K562 (cell line): ENCODE measurements around the gene CPVL. TPM values are rescaled to one million over a fixed set of nuclear protein-coding genes. Genes with fewer than 3 reads are reported as not detected.

Experiments
- ATAC-seq: fragments of 200-7000 bp; cut with Tn5 transposase; 3 replicates; pipeline ENCODE4 v1.9.1; 2020; ENCODE audit warnings: moderate library complexity
- BruUV-seq: library from RNA; stranded (reverse); fragments of 400-500 nt; replicated peaks from 2 replicates; lab custom pipeline; 2021; lab: Mats Ljungman, UMichigan
- CTCF ChIA-PET: fragments of 300-600 bp; formaldehyde crosslinking; extraction: SDS; loops from one replicate; lab custom pipeline; 2021; ENCODE audit warnings: low intra/inter-chr PET ratio; lab: Yijun Ruan, JAX
- POLR2A ChIA-PET: fragments of 300-600, 350-650 bp; sonication (Branson Sonifier 250); formaldehyde crosslinking; extraction: SDS; loops from one replicate; lab custom pipeline; 2021; ENCODE audit warnings: antibody characterized with exemption, inconsistent platforms; lab: Yijun Ruan, JAX
- DNase-seq, 4 experiments: peaks; one replicate each; pipeline versions ENCODE4 v3.0.0 to v3.0.0-alpha.2; 2011 to 2018; ENCODE audit warnings: low spot score in 3 of 4, mixed read lengths in 3 of 4; ENCODE audit errors: extremely low read depth in 1 of 4
- FAIRE-seq: peaks from 2 replicates; lab custom pipeline; 2011; peaks lifted over from hg19 to GRCh38; lab: Jason Lieb, UNC
- H2AFZ ChIP-seq: 2 replicates; pipeline ENCODE4 v1.6.0; 2011; ENCODE audit warnings: low read depth, low read length, control low read depth, inconsistent platforms
- H3K27ac ChIP-seq: fragments of 200-600 bp; 3 replicates; pipeline ENCODE4 v1.8.0; 2011; ENCODE audit warnings: low read depth, mild to moderate bottlenecking, control low read depth, inconsistent platforms, low read length, moderate library complexity, mixed read lengths; ENCODE audit errors: extremely low read depth
- H3K27me3 ChIP-seq, 2 experiments: fragments of 300-600 bp in 1 of 2; 2 replicates in 1 of 2; 3 replicates in 1 of 2; pipeline versions ENCODE4 v1.6.0 to v1.8.0; 2011; ENCODE audit warnings: inconsistent platforms in 2 of 2, low read length in 2 of 2, mild to moderate bottlenecking in 1 of 2, mixed read lengths in 1 of 2, moderate library complexity in 1 of 2; ENCODE audit not compliant: control insufficient read depth in 2 of 2, insufficient read depth in 2 of 2
- H3K36me3 ChIP-seq: fragments of 300-600 bp; 3 replicates; pipeline ENCODE4 v1.8.0; 2011; ENCODE audit warnings: mild to moderate bottlenecking, low read length, inconsistent platforms; ENCODE audit not compliant: control insufficient read depth, insufficient read depth
- H3K4me1 ChIP-seq, 2 experiments: fragments of 200-600 bp in 1 of 2; replicated peaks in 1 of 2; 2 replicates in 1 of 2; 3 replicates in 1 of 2; pipeline versions ENCODE4 v1.5.1 to v1.8.0; 2011; ENCODE audit warnings: inconsistent platforms in 2 of 2, low read length in 2 of 2, mild to moderate bottlenecking in 1 of 2, mixed read lengths in 1 of 2, moderate library complexity in 1 of 2; ENCODE audit not compliant: control insufficient read depth in 2 of 2, insufficient read depth in 2 of 2
- H3K4me2 ChIP-seq: 2 replicates; pipeline ENCODE4 v1.6.1; 2011; ENCODE audit warnings: low read length, control low read depth, inconsistent platforms, mixed read lengths; ENCODE audit not compliant: insufficient read depth
- H3K4me3 ChIP-seq: fragments of 200-600 bp; sonication (generic), shearing (Covaris generic); 2 replicates; pipeline ENCODE4 v1.5.1; 2016; ENCODE audit warnings: control low read depth, inconsistent platforms
- H3K79me2 ChIP-seq: fragments of 200-600 bp; 3 replicates; pipeline ENCODE4 v1.8.0; 2011; ENCODE audit warnings: low read length, inconsistent platforms; ENCODE audit not compliant: control insufficient read depth, insufficient read depth
- H3K9ac ChIP-seq, 2 experiments: 2 replicates each; pipeline versions ENCODE4 v1.6.0 to v1.6.1; 2011; ENCODE audit warnings: low read depth in 2 of 2, low read length in 2 of 2, control low read depth in 1 of 2, inconsistent platforms in 1 of 2, mild to moderate bottlenecking in 1 of 2, mixed read lengths in 1 of 2; ENCODE audit not compliant: insufficient read depth in 1 of 2
- H3K9me1 ChIP-seq: one replicate; pipeline ENCODE4 v1.6.0; 2011; ENCODE audit warnings: inconsistent platforms, mild to moderate bottlenecking, low read length, moderate library complexity; ENCODE audit not compliant: control insufficient read depth, insufficient read depth
- H3K9me3 ChIP-seq: replicated peaks from 2 replicates; pipeline ENCODE4 v1.5.1; 2011; ENCODE audit warnings: low read depth, low read length, inconsistent platforms; ENCODE audit not compliant: control insufficient read depth, insufficient read depth
- H4K20me1 ChIP-seq: replicated peaks from 2 replicates; pipeline ENCODE4 v1.6.1; 2011; ENCODE audit warnings: low read length, inconsistent platforms, mixed read lengths; ENCODE audit not compliant: control insufficient read depth, insufficient read depth
- BRF1 ChIP-seq: IDR thresholded peaks from 3 replicates; pipeline ENCODE4 v1.6.1; 2011; ENCODE audit warnings: borderline replicate concordance, mild to moderate bottlenecking; ENCODE audit not compliant: insufficient read length; ENCODE audit errors: extremely low read depth
- CCAR2 ChIP-seq: fragments of 200-400 bp; formaldehyde crosslinking; IDR thresholded peaks from 2 replicates; pipeline ENCODE4 v1.6.1; 2017; ENCODE audit warnings: mild to moderate bottlenecking, low read depth, low read length
- EZH2 ChIP-seq: IDR thresholded peaks from 2 replicates; pipeline ENCODE4 v1.6.1; 2012; ENCODE audit warnings: low read depth, mild to moderate bottlenecking, inconsistent platforms, low read length, borderline replicate concordance
- FOXA3 ChIP-seq, 2 experiments: fragments of 450-650 bp in 1 of 2; sonication (generic) in 1 of 2; formaldehyde crosslinking; IDR thresholded peaks in 1 of 2; conservative IDR thresholded peaks in 1 of 2; 2 replicates each; pipeline versions ENCODE4 v1.4.0 to v1.8.0; 2020 to 2022; ENCODE audit warnings: mild to moderate bottlenecking in 2 of 2, missing genetic modification reagents in 1 of 2
- MEF2A ChIP-seq: IDR thresholded peaks from 2 replicates; pipeline ENCODE4 v1.6.1; 2011; ENCODE audit warnings: low read depth, mild to moderate bottlenecking, low read length, moderate library complexity; ENCODE audit not compliant: control insufficient read depth
- TARDBP ChIP-seq: fragments of 450-650 bp; IDR thresholded peaks from 2 replicates; pipeline ENCODE4 v1.6.1; 2016
- ZNF3 ChIP-seq: fragments of 250-450 bp; sonication (Bioruptor Pico); IDR thresholded peaks from 2 replicates; pipeline ENCODE4 v1.5.0; 2021; ENCODE audit warnings: mild to moderate bottlenecking, moderate library complexity
- ZNF347 ChIP-seq: fragments of 450-650 bp; formaldehyde crosslinking; IDR thresholded peaks from 2 replicates; pipeline ENCODE4 v1.4.0; 2020; ENCODE audit warnings: low read depth, mild to moderate bottlenecking, moderate library complexity
- WGBS: fragments of 100-300 bp; shearing (Covaris generic); methylation state at CpG from one replicate; pipeline ENCODE4 v1.1.6; 2016; ENCODE audit warnings: low coverage, mixed read lengths; ENCODE audit not compliant: insufficient coverage; ENCODE audit errors: missing lambda C conversion rate; 5-methylcytosine and 5-hydroxymethylcytosine counted together
- in situ Hi-C: fragments of 300-500 bp; cut with MboI; formaldehyde crosslinking; loops from 4 replicates; pipeline ENCODE4 v1.15.0; 2018; ENCODE audit warnings: inconsistent platforms, mixed read lengths
- intact Hi-C: fragments of 100-400 bp; cut with micrococcal nuclease; formaldehyde crosslinking; loops from 2 replicates; pipeline ENCODE4 v1.14.2; 2022
- polyA plus RNA-seq, 8 experiments: library from polyadenylated mRNA; depleted of rRNA in 4 of 8; stranded (reverse) in 5 of 8; unstranded in 3 of 8; fragments of >200 nt; fragmentation: Nextera tagmentation in 2 of 8; fragmentation: Illumina TruSeq in 1 of 8; extraction: Ambion mirVana in 2 of 8; extraction: Trizol in 1 of 8; gene quantifications; 2 replicates each; pipeline versions ENCODE4 v1.2.1 to v1.2.3, GENCODE V29; 2011 to 2014; ENCODE audit warnings: inconsistent platforms in 1 of 8, missing spikeins in 1 of 8
- total RNA-seq, 7 experiments: library from RNA; depleted of rRNA in 6 of 7; stranded (reverse); fragments of >200 nt in 6 of 7; fragmentation: Illumina TruSeq in 2 of 7; extraction: Trizol in 2 of 7; gene quantifications; 2 replicates each; pipeline versions ENCODE4 v1.2.1 to v1.2.3, GENCODE V29; 2011 to 2021; ENCODE audit warnings: low replicate concordance in 1 of 7
- TF ChIP-seq, protein P1 (sequence below): fragments of 450-650 bp; formaldehyde crosslinking; IDR thresholded peaks from 2 replicates; pipeline ENCODE4 v1.4.0; 2020; ENCODE audit warnings: mild to moderate bottlenecking, mixed read lengths

CPVL gene
- total and polyA plus RNA-seq, 9 of the 15 experiments (the other 6 are each of a cell fraction or from before 2014, with no cell fraction given): 0.89 to 2.4 (median 1.5) TPM

DNA sequence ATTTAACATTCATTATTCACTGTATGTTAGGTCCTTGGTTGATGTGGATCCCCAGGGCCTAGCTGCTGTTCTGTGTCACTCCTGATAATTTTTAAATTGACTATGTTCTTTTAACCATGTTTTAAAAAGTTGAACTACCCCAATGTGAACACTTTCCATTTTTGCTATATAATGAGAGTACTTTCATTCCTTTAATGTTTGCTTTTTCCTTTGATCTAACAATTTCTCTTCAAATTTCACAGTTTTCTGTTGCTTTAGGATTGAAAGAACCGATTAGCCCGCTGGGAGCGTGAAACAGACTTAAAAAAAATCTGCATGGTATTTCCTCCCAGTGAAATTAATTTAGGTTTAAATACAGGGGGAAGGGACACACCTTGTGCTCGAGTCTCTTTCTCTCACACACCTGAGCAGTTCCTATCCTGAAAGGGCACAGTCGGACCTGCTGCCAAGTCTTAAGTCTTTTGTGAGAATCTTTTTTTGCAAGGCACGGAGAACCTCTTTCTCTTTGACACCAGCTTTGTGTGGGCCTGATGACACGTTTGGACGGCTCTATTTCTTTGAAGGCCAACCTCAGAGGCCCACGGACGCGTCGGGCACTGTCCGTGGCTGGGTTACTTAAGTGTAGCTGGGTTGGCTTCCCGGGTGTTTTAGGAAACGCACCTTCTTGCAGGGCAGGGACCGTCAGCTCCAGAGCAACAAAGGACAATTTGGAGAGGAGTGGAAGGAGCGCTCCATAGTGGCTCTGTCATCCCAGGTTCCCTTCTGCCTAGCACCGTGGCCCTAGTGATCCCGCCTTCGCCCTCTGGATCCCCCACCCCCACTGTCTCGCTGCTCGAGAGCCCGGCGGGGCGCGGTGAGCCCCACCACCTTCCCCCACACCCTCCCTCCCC is 47.2 kb upstream of the CPVL start:
- H3K27me3 ChIP-seq: peaks cover 14 to 22% of the 10 kb centered on the region in 2 experiments; a peak in 3 of 5 replicates
- H3K4me3 ChIP-seq: no peak overlapping the region
- ChIA-PET POLR2A (no interaction called here), CTCF (no interaction called here)
- no peak overlapping the region for H3K9ac ChIP-seq
- no peak overlapping the region for H3K27ac ChIP-seq
- ATAC-seq: no peak
- H2AFZ ChIP-seq: no peak overlapping the region
- BruUV-seq: no TSS peak
- TF ChIP-seq, protein P1, sequence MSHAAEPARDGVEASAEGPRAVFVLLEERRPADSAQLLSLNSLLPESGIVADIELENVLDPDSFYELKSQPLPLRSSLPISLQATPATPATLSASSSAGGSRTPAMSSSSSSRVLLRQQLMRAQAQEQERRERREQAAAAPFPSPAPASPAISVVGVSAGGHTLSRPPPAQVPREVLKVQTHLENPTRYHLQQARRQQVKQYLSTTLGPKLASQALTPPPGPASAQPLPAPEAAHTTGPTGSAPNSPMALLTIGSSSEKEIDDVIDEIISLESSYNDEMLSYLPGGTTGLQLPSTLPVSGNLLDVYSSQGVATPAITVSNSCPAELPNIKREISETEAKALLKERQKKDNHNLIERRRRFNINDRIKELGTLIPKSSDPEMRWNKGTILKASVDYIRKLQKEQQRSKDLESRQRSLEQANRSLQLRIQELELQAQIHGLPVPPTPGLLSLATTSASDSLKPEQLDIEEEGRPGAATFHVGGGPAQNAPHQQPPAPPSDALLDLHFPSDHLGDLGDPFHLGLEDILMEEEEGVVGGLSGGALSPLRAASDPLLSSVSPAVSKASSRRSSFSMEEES (CRISPR knock-in tag): no peak
- TF ChIP-seq MEF2A: no peak
- TF ChIP-seq FOXA3 (CRISPR knock-in tag; conservative IDR thresholded peaks at IDR 0.05 in 1 of 2, IDR thresholded peaks at IDR 0.05 in 1 of 2): no peak
- TF ChIP-seq TARDBP: no peak
- no peak for TF ChIP-seq ZNF347 (CRISPR knock-in tag)
- no peak for TF ChIP-seq BRF1
- no peak for TF ChIP-seq EZH2
- TF ChIP-seq CCAR2: no peak
- TF ChIP-seq ZNF3: no peak
- no peaks in the 10 kb centered on the region for H3K9me1 ChIP-seq
- no peaks in the 10 kb centered on the region for H3K79me2 ChIP-seq
- in situ Hi-C loops: no loop called here
- H3K4me1 ChIP-seq: peaks cover 0 to 11% of the 10 kb centered on the region in 2 experiments; a peak in 2 of 5 replicates
- no peak overlapping the region for H3K4me2 ChIP-seq
- DNase-seq: no peak
- no peaks in the 10 kb centered on the region for H3K36me3 ChIP-seq
- intact Hi-C loops: no loop called here
- H3K9me3 ChIP-seq: no peaks in the 10 kb centered on the region
- no peak for FAIRE-seq
- peaks cover 4% of the 10 kb centered on the region; the same call in 1 of the 2 replicates for H4K20me1 ChIP-seq
- WGBS: 6% methylated on average over 16 of the region's 26 CpGs
